ENCODE data around the gene CTSE. TPM values are rescaled to one million over a fixed set of nuclear protein-coding genes. Genes with fewer than 3 reads are reported as not detected.
A peak's percentile ranks its signal among the peaks of the same experiment; 100 is the strongest.

The CTSE gene
- total and polyA plus RNA-seq, 2 of the 8 experiments (the other 6 are each of a cell fraction or from before 2014, with no cell fraction given) = 0.03 TPM; not detected in 1

- H3K9ac ChIP-seq (replicated peaks in 1 of 4; ENCODE audit: extremely low read depth in 1 of 4, low read depth in 3 of 4, low read length in 3 of 4) = no peak overlapping the region
- H3K36me3 ChIP-seq (ENCODE audit: control insufficient read depth in 2 of 4, insufficient read depth in 4 of 4, low read length in 3 of 4) = no peaks in the 10 kb centered on the region
- peaks cover 12% of the 10 kb centered on the region for H3K23me2 ChIP-seq (ENCODE audit: low read depth, low read length)
- POLR2A ChIA-PET (ENCODE audit: partially characterized antibody) = no interaction called here
- H2BK15ac ChIP-seq (ENCODE audit: low read length) = no peak overlapping the region
- H3K27me3 ChIP-seq (replicated peaks in 1 of 4; ENCODE audit: control insufficient read depth in 3 of 4, extremely low read depth in 1 of 4, insufficient read depth in 3 of 4, low read length in 3 of 4) = peaks cover 6 to 23% (median 17%) of the 10 kb centered on the region in 4 experiments
- no peak overlapping the region for H3K4me3 ChIP-seq (ENCODE audit: extremely low read depth in 1 of 4, insufficient read depth in 2 of 4, low read depth in 3 of 4, low read length in 4 of 4)
- no peak for FAIRE-seq
- no peak overlapping the region for H3K4me2 ChIP-seq (ENCODE audit: insufficient read depth in 1 of 2, low read depth in 2 of 2, low read length in 2 of 2)
- no peak overlapping the region for H2BK20ac ChIP-seq (ENCODE audit: low read length)
- no peak overlapping the region for H2AFZ ChIP-seq (ENCODE audit: low read length)
- 80% methylated on average over 7 of the region's 8 CpGs; no CpG with 5 or more reads in 1 of the 2 experiments for WGBS, 2 experiments (ENCODE audit: extremely low coverage in 1 of 2, insufficient coverage in 1 of 2, insufficient read length in 1 of 2, insufficient replicate concordance in 2 of 2, low coverage in 1 of 2, low lambda C conversion rate in 2 of 2, missing lambda C conversion rate in 1 of 2)
- no peak overlapping the region for H3K18ac ChIP-seq (ENCODE audit: extremely low read depth, low read length)
- no peak overlapping the region for H3K56ac ChIP-seq (replicated peaks; ENCODE audit: insufficient read length, low read depth, low read length)
- no peak overlapping the region for H4K5ac ChIP-seq (ENCODE audit: insufficient read length, low read depth, low read length)
- CTCF ChIA-PET (ENCODE audit: partially characterized antibody) = interaction anchor here (0.6 to 5.7 kb wide), 9 partner anchors 11 to 774 kb away, joined by 3 to 37 read pairs (median 4); no protein-coding TSS in a partner anchor
- no peak overlapping the region for H4K91ac ChIP-seq (replicated peaks; ENCODE audit: insufficient read length, low read length)
- H3K4ac ChIP-seq (replicated peaks; ENCODE audit: insufficient read length, low read depth, low read length) = no peak overlapping the region
- peaks cover 0 to 11% of the 10 kb centered on the region in 2 experiments for H4K20me1 ChIP-seq (replicated peaks in 1 of 2; ENCODE audit: control insufficient read depth in 1 of 2, insufficient read depth in 2 of 2, low read length in 2 of 2)
- no peaks in the 10 kb centered on the region for H3K9me3 ChIP-seq (ENCODE audit: insufficient read depth in 2 of 2, low read depth in 1 of 2, low read length in 1 of 2)
- no peak overlapping the region for H2BK120ac ChIP-seq (replicated peaks; ENCODE audit: low read depth, low read length)
- no peak overlapping the region for H3K14ac ChIP-seq (ENCODE audit: insufficient read length)
- no peak for DNase-seq (ENCODE audit: low read depth in 1 of 2, low spot score in 2 of 2)
- no peak overlapping the region for H2AK5ac ChIP-seq (ENCODE audit: low read depth, low read length)
- H3K79me1 ChIP-seq (ENCODE audit: low read depth, low read length) = no peaks in the 10 kb centered on the region
- H2BK5ac ChIP-seq (ENCODE audit: low read depth, low read length) = no peak overlapping the region
- H3K79me2 ChIP-seq (ENCODE audit: control insufficient read depth in 1 of 2, insufficient read depth in 2 of 2, low read length in 2 of 2) = no peaks in the 10 kb centered on the region; a peak in 1 of 4 replicates
- H3K4me1 ChIP-seq (replicated peaks in 1 of 4; ENCODE audit: control insufficient read depth in 3 of 4, insufficient read depth in 4 of 4, low read length in 3 of 4) = peaks cover 0 to 4% (median 2%) of the 10 kb centered on the region in 4 experiments; a peak in 3 of 7 replicates
- no peak overlapping the region for H4K8ac ChIP-seq (ENCODE audit: extremely low read depth, insufficient read depth, low read length)
- H2BK12ac ChIP-seq (ENCODE audit: low read depth, low read length) = no peak overlapping the region
- no peak overlapping the region for H3K27ac ChIP-seq (ENCODE audit: low read depth, low read length)
- TF ChIP-seq MAFK (IDR thresholded peaks at IDR 0.05; ENCODE audit: low read depth, low read length) (0 out of 2 replicates have a peak, but pooled peaks have one; percentile 38), JUN (IDR thresholded peaks at IDR 0.05; ENCODE audit: low read depth, low read length) (no peak)
- no peak overlapping the region for H3K23ac ChIP-seq (ENCODE audit: insufficient read length)
Measured at GRCh38 chr1:206000641-206001339, 22.9 kb downstream of the CTSE start.

All from H1 (cell line).